ENCODE data around the gene HCCS. TPM values are rescaled to one million over a fixed set of nuclear protein-coding genes. Genes with fewer than 3 reads are reported as not detected.

HCCS gene
- total and polyA plus RNA-seq, 2 of the 8 experiments (the other 6 are each of a cell fraction or from before 2014, with no cell fraction given), result 11.9 to 29.9 TPM

- Histone ChIP-seq H3K4me2 (ENCODE audit: insufficient read depth in 1 of 2, low read depth in 2 of 2, low read length in 2 of 2) (no peak overlapping the region), H3K23me2 (ENCODE audit: low read depth, low read length) (no peaks in the 10 kb centered on the region; the same call in 1 of the 2 replicates), H2BK12ac (ENCODE audit: low read depth, low read length) (no peak overlapping the region), H3K9ac (replicated peaks in 1 of 4; ENCODE audit: extremely low read depth in 1 of 4, low read depth in 3 of 4, low read length in 3 of 4) (no peak overlapping the region), H2BK120ac (replicated peaks; ENCODE audit: low read depth, low read length) (no peak overlapping the region), H2BK15ac (ENCODE audit: low read length) (no peak overlapping the region), H4K20me1 (replicated peaks in 1 of 2; ENCODE audit: control insufficient read depth in 1 of 2, insufficient read depth in 2 of 2, low read length in 2 of 2) (no peaks in the 10 kb centered on the region), H4K5ac (ENCODE audit: insufficient read length, low read depth, low read length) (no peak overlapping the region), H2BK20ac (ENCODE audit: low read length) (no peak overlapping the region), H3K4ac (replicated peaks; ENCODE audit: insufficient read length, low read depth, low read length) (no peak overlapping the region), H3K79me1 (ENCODE audit: low read depth, low read length) (no peaks in the 10 kb centered on the region), H3K36me3 (ENCODE audit: control insufficient read depth in 2 of 4, insufficient read depth in 4 of 4, low read length in 3 of 4) (no peaks in the 10 kb centered on the region), H3K23ac (ENCODE audit: insufficient read length) (no peak overlapping the region), H3K4me1 (replicated peaks in 1 of 4; ENCODE audit: control insufficient read depth in 3 of 4, insufficient read depth in 4 of 4, low read length in 3 of 4) (no peaks in the 10 kb centered on the region), H3K27me3 (replicated peaks in 1 of 4; ENCODE audit: control insufficient read depth in 3 of 4, extremely low read depth in 1 of 4, insufficient read depth in 3 of 4, low read length in 3 of 4) (no peaks in the 10 kb centered on the region), H3K79me2 (ENCODE audit: control insufficient read depth in 1 of 2, insufficient read depth in 2 of 2, low read length in 2 of 2) (no peaks in the 10 kb centered on the region), H2BK5ac (ENCODE audit: low read depth, low read length) (no peak overlapping the region), H3K56ac (replicated peaks; ENCODE audit: insufficient read length, low read depth, low read length) (no peak overlapping the region), H2AK5ac (ENCODE audit: low read depth, low read length) (no peak overlapping the region), H3K14ac (ENCODE audit: insufficient read length) (no peak overlapping the region), H3K27ac (ENCODE audit: low read depth, low read length) (no peak overlapping the region), H2AFZ (ENCODE audit: low read length) (no peak overlapping the region), H4K8ac (ENCODE audit: extremely low read depth, insufficient read depth, low read length) (no peak overlapping the region), H3K4me3 (ENCODE audit: extremely low read depth in 1 of 4, insufficient read depth in 2 of 4, low read depth in 3 of 4, low read length in 4 of 4) (no peak overlapping the region), H3K9me3 (ENCODE audit: insufficient read depth in 2 of 2, low read depth in 1 of 2, low read length in 1 of 2) (no peaks in the 10 kb centered on the region), H3K18ac (ENCODE audit: extremely low read depth, low read length) (no peak overlapping the region), H4K91ac (replicated peaks; ENCODE audit: insufficient read length, low read length) (no peak overlapping the region)
- CTCF ChIA-PET (ENCODE audit: partially characterized antibody), result no interaction called here
- 89% methylated on average over 2 of the region's 2 CpGs; no CpG with 5 or more reads in 1 of the 2 experiments for WGBS, 2 experiments (ENCODE audit: extremely low coverage in 1 of 2, insufficient coverage in 1 of 2, insufficient read length in 1 of 2, insufficient replicate concordance in 2 of 2, low coverage in 1 of 2, low lambda C conversion rate in 2 of 2, missing lambda C conversion rate in 1 of 2)
- DNase-seq (ENCODE audit: low read depth in 1 of 2, low spot score in 2 of 2), result no peak
- POLR2A ChIA-PET (ENCODE audit: partially characterized antibody), result no interaction called here
- FAIRE-seq, result no peak
- TF ChIP-seq KDM5A (IDR thresholded peaks at IDR 0.05; ENCODE audit: low read length), result no peak
- TF ChIP-seq BCL11A (IDR thresholded peaks at IDR 0.05; ENCODE audit: low read depth in 2 of 2, low read length in 2 of 2), result no peak
- TF ChIP-seq EP300 (IDR thresholded peaks at IDR 0.05; ENCODE audit: borderline replicate concordance in 1 of 2, low read depth in 2 of 2, low read length in 2 of 2), result no peak
- TF ChIP-seq USF2 (IDR thresholded peaks at IDR 0.05; ENCODE audit: low read length), result no peak
- no peak for TF ChIP-seq CHD1 (IDR thresholded peaks at IDR 0.05; ENCODE audit: low read depth, low read length)
- TF ChIP-seq TEAD4 (IDR thresholded peaks at IDR 0.05; ENCODE audit: low read depth, low read length), result no peak
Measured at GRCh38 chrX:11081511-11081910, 29.6 kb upstream of the HCCS start.

All from H1 (cell line).